ENCODE results near the gene YDJC. TPM values are rescaled to one million over a fixed set of nuclear protein-coding genes. Genes with fewer than 3 reads are reported as not detected.

The YDJC gene
- 21.0 and 21.4 TPM in 2 replicates for total RNA-seq

GRCh38 chr22:21629255-21630149 lies at the start of gene YDJC:
TSS of gene YDJC (minus strand) at chr22:21630022. CDS start at chr22:21630014, 8 bp downstream.

GRCh38 chr22:21641789-21642583 lies 12.2 kb upstream of the YDJC start, which contains the start of gene SDF2L1:
TSS of gene SDF2L1 (plus strand) at chr22:21642302. CDS start at chr22:21642337, 35 bp downstream.

GRCh38 chr22:21632237-21632895 lies 2.5 kb upstream of the YDJC start, which contains the start of gene CCDC116:
TSS of gene CCDC116 (plus strand) at chr22:21632760. CDS start at chr22:21633182, 422 bp downstream.

Small RNA genes lying within 50 kb of the gene (small RNA-seq; reads per million reads assigned to genes)
- gene MIR301B, result 5.8 reads per million, percentile 81 among the genes with 10 or more reads in this experiment

Other genes with a start within 250 kb of the YDJC start
- 0.16 and 0.24 TPM in 2 replicates for gene RIMBP3B, start 246.3 kb downstream of the YDJC start, total RNA-seq
- 6.2 and 6.7 TPM in 2 replicates for gene HIC2, start 212.7 kb downstream of the YDJC start, total RNA-seq
- gene TMEM191C, start 162.6 kb downstream of the YDJC start, total RNA-seq, result 0.65 and 0.85 TPM in 2 replicates
- gene RIMBP3C, start 78.6 kb downstream of the YDJC start, total RNA-seq, result 0.12 and 0.32 TPM in 2 replicates
- gene UBE2L3, start 62.3 kb downstream of the YDJC start, total RNA-seq, result 35.5 and 39.6 TPM in 2 replicates
- 0.61 and 0.65 TPM in 2 replicates for gene CCDC116, start 2.7 kb upstream of the YDJC start, total RNA-seq
- gene SDF2L1, start 12.3 kb upstream of the YDJC start, total RNA-seq, result 16.4 and 18.6 TPM in 2 replicates
- gene PPIL2, start 36.0 kb upstream of the YDJC start, total RNA-seq, result 34.2 and 34.7 TPM in 2 replicates
- 0.49 and 0.73 TPM in 2 replicates for gene YPEL1, start 105.8 kb upstream of the YDJC start, total RNA-seq
- gene MAPK1, start 237.6 kb upstream of the YDJC start, total RNA-seq, result 115 and 140 TPM in 2 replicates

Measured in hair follicle dermal papilla cell (primary cell).